ENCODE measurements around the gene APOBR.

APOBR gene

GRCh38 chr16:28538733-28539596 lies 44.5 kb downstream of the APOBR start, which contains the start of gene NUPR1:
TSS of gene NUPR1 (minus strand) at chr16:28538974. CDS start at chr16:28538907, 67 bp downstream.
- no peak within 1 kb of the TSS for H3K4me3 ChIP-seq (ENCODE audit: low read depth, low read length)
- H2AFZ ChIP-seq (ENCODE audit: insufficient read depth, low read length, poor library complexity) = no peak within 1 kb of the TSS
- peaks cover 6% of the 10 kb centered on the region for H3K79me1 ChIP-seq (ENCODE audit: low read length)
- no peaks in the 10 kb centered on the region for H3K27me3 ChIP-seq (ENCODE audit: insufficient read depth, low read length)
- no peak within 1 kb of the TSS for H3K9ac ChIP-seq (ENCODE audit: low read length)
- H2AK5ac ChIP-seq (ENCODE audit: low read length) = peak within 1 kb of the TSS; percentile 59
- H2BK5ac ChIP-seq (ENCODE audit: low read depth, low read length, poor library complexity) = no peak within 1 kb of the TSS
- no CpG with 5 or more reads among the region's 22 CpGs for WGBS (ENCODE audit: extremely low coverage, insufficient coverage, insufficient read length)
- no peaks in the 10 kb centered on the region for H3K4me1 ChIP-seq (ENCODE audit: control insufficient read depth in 1 of 2, insufficient read depth in 2 of 2, low read length in 2 of 2)
- peak within 1 kb of the TSS; percentile 21 for H2BK12ac ChIP-seq (ENCODE audit: low read length)
- H4K91ac ChIP-seq (ENCODE audit: low read depth, low read length) = peak within 1 kb of the TSS; percentile 52
- H3K4ac ChIP-seq (ENCODE audit: low read depth, low read length) = peak within 1 kb of the TSS; percentile 28
- peak in 1 of 2 donors; percentile 23 for DNase-seq
- no peak within 1 kb of the TSS for H3K27ac ChIP-seq (ENCODE audit: low read depth, low read length)
- H4K12ac ChIP-seq (ENCODE audit: low read depth, low read length) = peak within 1 kb of the TSS; percentile 9
- H3K18ac ChIP-seq (ENCODE audit: low read length) = no peak within 1 kb of the TSS
- no peaks in the 10 kb centered on the region for H3K9me3 ChIP-seq (ENCODE audit: insufficient read depth, low read depth, low read length)
- no peaks in the 10 kb centered on the region for H3K36me3 ChIP-seq (ENCODE audit: control insufficient read depth in 1 of 2, insufficient read depth in 2 of 2, low read length in 2 of 2)
- H2BK120ac ChIP-seq (ENCODE audit: insufficient read depth, low read length, poor library complexity) = no peak within 1 kb of the TSS
- H3K23ac ChIP-seq (ENCODE audit: low read length) = no peak within 1 kb of the TSS
- H4K8ac ChIP-seq (ENCODE audit: low read depth, low read length) = peak within 1 kb of the TSS; percentile 5
- H3K14ac ChIP-seq (ENCODE audit: low read length) = peak within 1 kb of the TSS; percentile 3
- H3K4me2 ChIP-seq (ENCODE audit: low read length) = no peak within 1 kb of the TSS
- no peaks in the 10 kb centered on the region for H3K79me2 ChIP-seq (ENCODE audit: control insufficient read depth, insufficient read depth, low read length, poor library complexity)

- H3K79me1 ChIP-seq (ENCODE audit: low read length) = peaks cover 6% of the 10 kb centered on the region
- no peak overlapping the region for H3K4ac ChIP-seq (ENCODE audit: low read depth, low read length)
- no peak overlapping the region for H3K27ac ChIP-seq (ENCODE audit: low read depth, low read length)
- H2BK120ac ChIP-seq (ENCODE audit: insufficient read depth, low read length, poor library complexity) = no peak overlapping the region
- no peak overlapping the region for H3K23ac ChIP-seq (ENCODE audit: low read length)
- no peak overlapping the region for H4K12ac ChIP-seq (ENCODE audit: low read depth, low read length)
- no peak overlapping the region for H3K4me2 ChIP-seq (ENCODE audit: low read length)
- no peaks in the 10 kb centered on the region for H3K36me3 ChIP-seq (ENCODE audit: control insufficient read depth in 1 of 2, insufficient read depth in 2 of 2, low read length in 2 of 2)
- H3K18ac ChIP-seq (ENCODE audit: low read length) = no peak overlapping the region
- no peak overlapping the region for H4K8ac ChIP-seq (ENCODE audit: low read depth, low read length)
- H2AK5ac ChIP-seq (ENCODE audit: low read length) = no peak overlapping the region
- no peak overlapping the region for H2BK12ac ChIP-seq (ENCODE audit: low read length)
- H3K9ac ChIP-seq (ENCODE audit: low read length) = no peak overlapping the region
- DNase-seq = no peak
- no peaks in the 10 kb centered on the region for H3K9me3 ChIP-seq (ENCODE audit: insufficient read depth, low read depth, low read length)
- no peaks in the 10 kb centered on the region for H3K4me1 ChIP-seq (ENCODE audit: control insufficient read depth in 1 of 2, insufficient read depth in 2 of 2, low read length in 2 of 2)
- H3K14ac ChIP-seq (ENCODE audit: low read length) = no peak overlapping the region
- no CpG with 5 or more reads among the region's 3 CpGs for WGBS (ENCODE audit: extremely low coverage, insufficient coverage, insufficient read length)
- H3K79me2 ChIP-seq (ENCODE audit: control insufficient read depth, insufficient read depth, low read length, poor library complexity) = no peaks in the 10 kb centered on the region
- H3K27me3 ChIP-seq (ENCODE audit: insufficient read depth, low read length) = no peaks in the 10 kb centered on the region
- no peak overlapping the region for H2BK5ac ChIP-seq (ENCODE audit: low read depth, low read length, poor library complexity)
- no peak overlapping the region for H4K91ac ChIP-seq (ENCODE audit: low read depth, low read length)
- H3K4me3 ChIP-seq (ENCODE audit: low read depth, low read length) = no peak overlapping the region
- H2AFZ ChIP-seq (ENCODE audit: insufficient read depth, low read length, poor library complexity) = no peak overlapping the region
Observed at GRCh38 chr16:28540346-28540745, 45.9 kb downstream of the APOBR start.

GRCh38 chr16:28542646-28543045 lies 48.2 kb downstream of the APOBR start:
- no peak overlapping the region for H4K8ac ChIP-seq (ENCODE audit: low read depth, low read length)
- no peak overlapping the region for H2AFZ ChIP-seq (ENCODE audit: insufficient read depth, low read length, poor library complexity)
- no peaks in the 10 kb centered on the region for H3K9me3 ChIP-seq (ENCODE audit: insufficient read depth, low read depth, low read length)
- no peak for DNase-seq
- no peak overlapping the region for H3K18ac ChIP-seq (ENCODE audit: low read length)
- H3K14ac ChIP-seq (ENCODE audit: low read length) = no peak overlapping the region
- WGBS (ENCODE audit: extremely low coverage, insufficient coverage, insufficient read length) = no CpG with 5 or more reads among the region's 7 CpGs
- H3K27me3 ChIP-seq (ENCODE audit: insufficient read depth, low read length) = no peaks in the 10 kb centered on the region
- H3K23ac ChIP-seq (ENCODE audit: low read length) = no peak overlapping the region
- H2AK5ac ChIP-seq (ENCODE audit: low read length) = no peak overlapping the region
- no peak overlapping the region for H4K12ac ChIP-seq (ENCODE audit: low read depth, low read length)
- H3K4me3 ChIP-seq (ENCODE audit: low read depth, low read length) = no peak overlapping the region
- no peaks in the 10 kb centered on the region for H3K4me1 ChIP-seq (ENCODE audit: control insufficient read depth in 1 of 2, insufficient read depth in 2 of 2, low read length in 2 of 2)
- H3K36me3 ChIP-seq (ENCODE audit: control insufficient read depth in 1 of 2, insufficient read depth in 2 of 2, low read length in 2 of 2) = no peaks in the 10 kb centered on the region
- no peak overlapping the region for H3K4ac ChIP-seq (ENCODE audit: low read depth, low read length)
- no peak overlapping the region for H3K27ac ChIP-seq (ENCODE audit: low read depth, low read length)
- H3K79me1 ChIP-seq (ENCODE audit: low read length) = peaks cover 4% of the 10 kb centered on the region
- H3K79me2 ChIP-seq (ENCODE audit: control insufficient read depth, insufficient read depth, low read length, poor library complexity) = no peaks in the 10 kb centered on the region
- H4K91ac ChIP-seq (ENCODE audit: low read depth, low read length) = no peak overlapping the region
- no peak overlapping the region for H2BK120ac ChIP-seq (ENCODE audit: insufficient read depth, low read length, poor library complexity)
- H3K4me2 ChIP-seq (ENCODE audit: low read length) = no peak overlapping the region
- no peak overlapping the region for H3K9ac ChIP-seq (ENCODE audit: low read length)
- H2BK12ac ChIP-seq (ENCODE audit: low read length) = no peak overlapping the region
- no peak overlapping the region for H2BK5ac ChIP-seq (ENCODE audit: low read depth, low read length, poor library complexity)

- no peak overlapping the region for H4K12ac ChIP-seq (ENCODE audit: low read depth, low read length)
- H3K27me3 ChIP-seq (ENCODE audit: insufficient read depth, low read length) = no peaks in the 10 kb centered on the region
- H3K79me2 ChIP-seq (ENCODE audit: control insufficient read depth, insufficient read depth, low read length, poor library complexity) = no peaks in the 10 kb centered on the region
- no peak overlapping the region for H3K9ac ChIP-seq (ENCODE audit: low read length)
- H2BK120ac ChIP-seq (ENCODE audit: insufficient read depth, low read length, poor library complexity) = no peak overlapping the region
- no peak overlapping the region for H2AK5ac ChIP-seq (ENCODE audit: low read length)
- no peak overlapping the region for H3K4me2 ChIP-seq (ENCODE audit: low read length)
- no peak overlapping the region for H2BK12ac ChIP-seq (ENCODE audit: low read length)
- peak; percentile 45 to 78 for DNase-seq
- H3K4me3 ChIP-seq (ENCODE audit: low read depth, low read length) = no peak overlapping the region
- no CpG with 5 or more reads among the region's 7 CpGs for WGBS (ENCODE audit: extremely low coverage, insufficient coverage, insufficient read length)
- no peak overlapping the region for H3K27ac ChIP-seq (ENCODE audit: low read depth, low read length)
- H3K79me1 ChIP-seq (ENCODE audit: low read length) = peaks cover 4% of the 10 kb centered on the region
- H4K91ac ChIP-seq (ENCODE audit: low read depth, low read length) = no peak overlapping the region
- H3K4ac ChIP-seq (ENCODE audit: low read depth, low read length) = no peak overlapping the region
- H4K8ac ChIP-seq (ENCODE audit: low read depth, low read length) = no peak overlapping the region
- no peaks in the 10 kb centered on the region for H3K36me3 ChIP-seq (ENCODE audit: control insufficient read depth in 1 of 2, insufficient read depth in 2 of 2, low read length in 2 of 2)
- H2BK5ac ChIP-seq (ENCODE audit: low read depth, low read length, poor library complexity) = no peak overlapping the region
- no peak overlapping the region for H3K18ac ChIP-seq (ENCODE audit: low read length)
- no peaks in the 10 kb centered on the region for H3K9me3 ChIP-seq (ENCODE audit: insufficient read depth, low read depth, low read length)
- H3K4me1 ChIP-seq (ENCODE audit: control insufficient read depth in 1 of 2, insufficient read depth in 2 of 2, low read length in 2 of 2) = no peaks in the 10 kb centered on the region
- H3K23ac ChIP-seq (ENCODE audit: low read length) = no peak overlapping the region
- no peak overlapping the region for H2AFZ ChIP-seq (ENCODE audit: insufficient read depth, low read length, poor library complexity)
- no peak overlapping the region for H3K14ac ChIP-seq (ENCODE audit: low read length)
Observed at GRCh38 chr16:28543072-28543471, 48.6 kb downstream of the APOBR start.
